Spleen (tissue), 11 donors: Measurements from ENCODE around the gene HNRNPF. TPM values are rescaled to one million over a fixed set of nuclear protein-coding genes. Genes with fewer than 3 reads are reported as not detected.
"Not testable (repeated sequence)": the region's sequence is repeated elsewhere in the genome, so short reads cannot be mapped to it uniquely, and the experiment has no call there.

ENCODE experiments used
- DNase-seq: peaks from one replicate; pipeline ENCODE4 v3.0.0-alpha.2; 2020
- H3K27ac ChIP-seq, 8 donors: fragments of 200-600 bp; sonication (generic) in 7 of 8; 1 replicate in 4 of 8; 2 replicates in 4 of 8; pipeline versions ENCODE4 v1.5.0 to v1.8.0; 2016 to 2021; ENCODE audit warnings: inconsistent platforms in 4 of 8, mild to moderate bottlenecking in 4 of 8, moderate library complexity in 1 of 8
- H3K27me3 ChIP-seq, 7 donors: fragments of 200-600 bp; sonication (generic) in 6 of 7; replicated peaks in 1 of 7; 1 replicate in 4 of 7; 2 replicates in 3 of 7; pipeline versions ENCODE4 v1.5.0 to v1.8.0; 2016 to 2021; ENCODE audit warnings: inconsistent platforms in 3 of 7, mild to moderate bottlenecking in 1 of 7
- H3K36me3 ChIP-seq, 6 donors: fragments of 200-600 bp; sonication (generic) in 5 of 6; 1 replicate in 4 of 6; 2 replicates in 2 of 6; pipeline versions ENCODE4 v1.5.0 to v1.8.0; 2016 to 2021; ENCODE audit warnings: inconsistent platforms in 2 of 6
- H3K4me1 ChIP-seq, 6 donors: fragments of 200-600 bp; sonication (generic) in 5 of 6; 1 replicate in 3 of 6; 2 replicates in 3 of 6; pipeline versions ENCODE4 v1.5.0 to v1.8.0; 2016 to 2021; ENCODE audit warnings: inconsistent platforms in 3 of 6
- H3K4me3 ChIP-seq, 8 donors: fragments of 200-600 bp; sonication (generic) in 7 of 8; 1 replicate in 4 of 8; 2 replicates in 4 of 8; pipeline versions ENCODE4 v1.5.0 to v1.8.0; 2016 to 2021; ENCODE audit warnings: inconsistent platforms in 4 of 8, mild to moderate bottlenecking in 4 of 8, moderate library complexity in 2 of 8
- H3K9me3 ChIP-seq, 8 donors: fragments of 200-600 bp; sonication (generic) in 7 of 8; 1 replicate in 4 of 8; 2 replicates in 4 of 8; pipeline versions ENCODE4 v1.5.0 to v1.8.0; 2016 to 2021; ENCODE audit warnings: inconsistent platforms in 4 of 8
- CTCF ChIP-seq, 11 experiments: fragments of 200-600 bp in 7 of 11; fragments of 450-650 bp in 4 of 11; sonication (generic) in 4 of 11; IDR thresholded peaks in 8 of 11; conservative IDR thresholded peaks in 3 of 11; 1 replicate in 7 of 11; 2 replicates in 4 of 11; pipeline versions ENCODE4 v1.4.0 to v1.8.0; 2016 to 2021; ENCODE audit warnings: antibody characterized with exemption in 11 of 11, inconsistent platforms in 4 of 11, mild to moderate bottlenecking in 1 of 11
- POLR2A ChIP-seq, 3 donors: fragments of 450-650 bp; IDR thresholded peaks; one replicate each; pipeline ENCODE4 v1.5.1; 2017; ENCODE audit warnings: antibody characterized with exemption in 3 of 3, mild to moderate bottlenecking in 1 of 3
- POLR2AphosphoS5 ChIP-seq, 3 donors: sonication (generic); formaldehyde crosslinking; IDR thresholded peaks; one replicate each; pipeline ENCODE4 v1.5.1; 2017; ENCODE audit warnings: antibody characterized with exemption in 3 of 3
- WGBS, 5 donors: extraction: QIAGEN DNeasy Blood & Tissue Kit in 3 of 5; methylation state at CpG; one replicate each; pipeline versions ENCODE4 v1.1.5 to v1.1.7; 2013 to 2018; 5-methylcytosine and 5-hydroxymethylcytosine counted together
- intact Hi-C: fragments of 100-400 bp; cut with DNase I; formaldehyde crosslinking; loops from one replicate; pipeline ENCODE4 v1.15.0; 2023; ENCODE audit warnings: low total_unique reads
- polyA plus RNA-seq, 3 donors: library from polyadenylated mRNA; stranded (reverse); fragments of 200-250 nt; gene quantifications; one replicate each; pipeline ENCODE4 v1.2.1, GENCODE V29; 2013
- total RNA-seq, 7 donors: library from RNA; depleted of rRNA in 3 of 7; stranded (reverse); fragments of >200 nt in 3 of 7; fragmentation: NEBNext Ultra II Directional in 4 of 7; extraction: Animal tissue kit (Norgen Biotek cat#: 25700) in 4 of 7; gene quantifications; one replicate each; pipeline versions ENCODE4 v1.1.0 to v1.2.1, GENCODE V29; 2016 to 2021
- donor health status: healthy with polysubstance abuse.
- donor health status: DM: no; HTN: no; CAD: no; lungs with moderate emphysema.
- donor health status: DM: no; HTN: no; CAD: no.
- donor health status: Bipolar disorder and iron deficiency.
- donor health status: healthy.
- donor health status: DM: no; HTN: no; CAD: no.
- donor health status: DM: yes; HTN: yes; CAD: no.

HNRNPF gene
- total and polyA plus RNA-seq, 10 donors = 82.8 to 253 (median 173) TPM

- 65 to 87% (median 77%) methylated on average over 6 of the region's 6 CpGs for WGBS, 5 donors
- DNase-seq = no peak
- no peaks in the 10 kb centered on the region for H3K27me3 ChIP-seq
- H3K36me3 ChIP-seq = no peaks in the 10 kb centered on the region
- H3K27ac ChIP-seq = no peak overlapping the region
- no peaks in the 10 kb centered on the region for H3K9me3 ChIP-seq
- TF ChIP-seq POLR2AphosphoS5 (IDR thresholded peaks at IDR 0.05) (no peak), POLR2A (IDR thresholded peaks at IDR 0.05) (no peak), CTCF (IDR thresholded peaks at IDR 0.05 in 8 of 11, conservative IDR thresholded peaks at IDR 0.05 in 3 of 11) (no peak)
- H3K4me3 ChIP-seq = no peak overlapping the region
- intact Hi-C loops = no loop called here
- peaks cover 6 to 46% (median 24%) of the 10 kb centered on the region in 6 donors for H3K4me1 ChIP-seq
These were observed 15.4 kb upstream of the HNRNPF start for GRCh38 chr10:43424416-43424815.

DNA sequence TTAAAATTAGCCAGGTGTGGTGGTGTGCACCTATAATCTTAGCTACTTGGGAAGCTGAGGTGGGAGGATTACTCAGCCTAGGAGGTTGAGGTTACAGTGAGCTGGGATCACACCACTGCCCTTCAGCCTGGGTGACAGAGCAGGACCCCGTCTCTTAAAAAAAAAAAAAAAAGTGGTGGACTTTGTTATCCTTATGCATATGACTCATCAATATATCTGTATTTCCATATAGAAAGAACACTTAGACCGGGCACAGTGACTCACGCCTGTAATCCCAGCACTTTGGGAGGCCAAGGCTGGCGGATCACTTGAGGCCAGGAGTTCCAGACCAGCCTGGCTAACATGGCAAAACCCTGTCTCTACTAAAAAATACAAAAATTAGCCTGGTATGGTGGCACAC, 13.0 kb upstream of the HNRNPF start:
- 92 to 99% (median 96%) methylated on average over 4 of the region's 4 CpGs for WGBS, 5 donors
- H3K4me3 ChIP-seq, intact Hi-C loops, H3K36me3 ChIP-seq, DNase-seq, H3K27me3 ChIP-seq, H3K9me3 ChIP-seq: not testable (repeated sequence)
- H3K27ac ChIP-seq = peak overlapping the region in 4 of 8 donors; percentile 93 to 98 (median 97)
- H3K4me1 ChIP-seq = peaks cover 21 to 59% (median 45%) of the 10 kb centered on the region in 6 donors

GRCh38 chr10:43421519-43421918, 12.5 kb upstream of the HNRNPF start:
- 85 to 93% (median 90%) methylated on average over 6 of the region's 6 CpGs for WGBS, 5 donors
- no peak for DNase-seq
- H3K4me3 ChIP-seq = peak overlapping the region in 3 of 8 donors; percentile 57 to 75 (median 60)
- H3K27ac ChIP-seq = peak overlapping the region; percentile 93 to 98 (median 96)
- no peaks in the 10 kb centered on the region for H3K36me3 ChIP-seq
- no peaks in the 10 kb centered on the region for H3K9me3 ChIP-seq
- TF ChIP-seq POLR2AphosphoS5 (IDR thresholded peaks at IDR 0.05) (no peak), CTCF (IDR thresholded peaks at IDR 0.05 in 8 of 11, conservative IDR thresholded peaks at IDR 0.05 in 3 of 11) (no peak), POLR2A (IDR thresholded peaks at IDR 0.05) (no peak)
- no peaks in the 10 kb centered on the region for H3K27me3 ChIP-seq
- intact Hi-C loops = no loop called here
- H3K4me1 ChIP-seq = peaks cover 21 to 57% (median 44%) of the 10 kb centered on the region in 6 donors

- intact Hi-C loops = no loop called here
- 29 to 57% (median 42%) methylated on average over 4 of the region's 4 CpGs for WGBS, 5 donors
- peak overlapping the region; percentile 33 to 75 (median 56) for H3K4me3 ChIP-seq
- no peak for DNase-seq
- H3K27ac ChIP-seq = peak overlapping the region; percentile 93 to 98 (median 96)
- TF ChIP-seq POLR2A (IDR thresholded peaks at IDR 0.05) (no peak), CTCF (IDR thresholded peaks at IDR 0.05 in 8 of 11, conservative IDR thresholded peaks at IDR 0.05 in 3 of 11) (no peak), POLR2AphosphoS5 (IDR thresholded peaks at IDR 0.05) (no peak)
- no peaks in the 10 kb centered on the region for H3K9me3 ChIP-seq
- H3K4me1 ChIP-seq = peaks cover 21 to 54% (median 43%) of the 10 kb centered on the region in 6 donors
- no peaks in the 10 kb centered on the region for H3K27me3 ChIP-seq
- no peaks in the 10 kb centered on the region for H3K36me3 ChIP-seq
These were observed 12.2 kb upstream of the HNRNPF start for GRCh38 chr10:43421201-43421507.
